ENCODE results near the gene LMTK3. TPM values are rescaled to one million over a fixed set of nuclear protein-coding genes. Genes with fewer than 3 reads are reported as not detected.

LMTK3 gene
- total RNA-seq, 1 donor from 2014 or later, result 21.3 TPM

- H3K27ac Mint-ChIP-seq, result no peak overlapping the region
- no peak for TF ChIP-seq CTCF (IDR thresholded peaks at IDR 0.05; ENCODE audit: unreplicated experiment)
- no peak overlapping the region for H3K4me3 Mint-ChIP-seq
- no peaks in the 10 kb centered on the region for H3K27me3 Mint-ChIP-seq (ENCODE audit: low read depth)
- no peaks in the 10 kb centered on the region for H3K9me3 Mint-ChIP-seq
- H3K4me1 Mint-ChIP-seq, result peaks cover 10% of the 10 kb centered on the region
- H3K36me3 Mint-ChIP-seq, result no peaks in the 10 kb centered on the region
- DNase-seq (ENCODE audit: low spot score in 2 of 2, unreplicated experiment in 2 of 2), result no peak
Measured at GRCh38 chr19:48465215-48465614, 46.4 kb downstream of the LMTK3 start.

- Mint-ChIP-seq H3K36me3 (peaks cover 8% of the 10 kb centered on the region), H3K4me3 (no peak overlapping the region), H3K4me1 (no peaks in the 10 kb centered on the region), H3K9me3 (no peaks in the 10 kb centered on the region), H3K27ac (no peak overlapping the region), H3K27me3 (ENCODE audit: low read depth) (no peaks in the 10 kb centered on the region)
- TF ChIP-seq CTCF (IDR thresholded peaks at IDR 0.05; ENCODE audit: unreplicated experiment), result no peak
- no peak for DNase-seq (ENCODE audit: low spot score in 2 of 2, unreplicated experiment in 2 of 2)
Measured at GRCh38 chr19:48461982-48462655, 49.5 kb downstream of the LMTK3 start.

GRCh38 chr19:48461651-48461981 lies 50.0 kb downstream of the LMTK3 start:
- Mint-ChIP-seq H3K4me3 (no peak overlapping the region), H3K27ac (no peak overlapping the region), H3K4me1 (no peaks in the 10 kb centered on the region), H3K27me3 (ENCODE audit: low read depth) (no peaks in the 10 kb centered on the region), H3K36me3 (peaks cover 10% of the 10 kb centered on the region), H3K9me3 (no peaks in the 10 kb centered on the region)
- DNase-seq (ENCODE audit: low spot score in 2 of 2, unreplicated experiment in 2 of 2), result no peak
- no peak for TF ChIP-seq CTCF (IDR thresholded peaks at IDR 0.05; ENCODE audit: unreplicated experiment)

- TF ChIP-seq CTCF (IDR thresholded peaks at IDR 0.05; ENCODE audit: unreplicated experiment), result no peak
- Mint-ChIP-seq H3K27me3 (ENCODE audit: low read depth) (no peaks in the 10 kb centered on the region), H3K9me3 (no peaks in the 10 kb centered on the region), H3K27ac (no peak overlapping the region), H3K4me1 (no peaks in the 10 kb centered on the region), H3K4me3 (no peak overlapping the region), H3K36me3 (peaks cover 17% of the 10 kb centered on the region)
- no peak for DNase-seq (ENCODE audit: low spot score in 2 of 2, unreplicated experiment in 2 of 2)
Measured at GRCh38 chr19:48458016-48458415, 53.6 kb downstream of the LMTK3 start.

GRCh38 chr19:48456864-48457263 lies 54.8 kb downstream of the LMTK3 start:
- Mint-ChIP-seq H3K27me3 (ENCODE audit: low read depth) (no peaks in the 10 kb centered on the region), H3K36me3 (peaks cover 19% of the 10 kb centered on the region)

More at GRCh38 chr19:48456864-48457263, 54.8 kb downstream of the LMTK3 start:
- Mint-ChIP-seq H3K4me3 (no peak overlapping the region), H3K9me3 (no peaks in the 10 kb centered on the region), H3K27ac (no peak overlapping the region), H3K4me1 (no peaks in the 10 kb centered on the region)
- DNase-seq (ENCODE audit: low spot score in 2 of 2, unreplicated experiment in 2 of 2), result no peak
- TF ChIP-seq CTCF (IDR thresholded peaks at IDR 0.05; ENCODE audit: unreplicated experiment), result no peak

All from mesothelial cell of epicardium (in vitro differentiated cells).